HG02763 (cell line): ENCODE data around the gene NRGN.
A peak's percentile ranks its signal among the peaks of the same experiment; 100 is the strongest.

Experiments
- ATAC-seq: cut with Tn5 transposase; IDR thresholded peaks from one replicate; pipeline ENCODE4 v1.9.1; 2021; ENCODE audit warnings: mild to moderate bottlenecking, moderate library complexity; ENCODE audit not compliant: unreplicated experiment

The NRGN gene

DNA sequence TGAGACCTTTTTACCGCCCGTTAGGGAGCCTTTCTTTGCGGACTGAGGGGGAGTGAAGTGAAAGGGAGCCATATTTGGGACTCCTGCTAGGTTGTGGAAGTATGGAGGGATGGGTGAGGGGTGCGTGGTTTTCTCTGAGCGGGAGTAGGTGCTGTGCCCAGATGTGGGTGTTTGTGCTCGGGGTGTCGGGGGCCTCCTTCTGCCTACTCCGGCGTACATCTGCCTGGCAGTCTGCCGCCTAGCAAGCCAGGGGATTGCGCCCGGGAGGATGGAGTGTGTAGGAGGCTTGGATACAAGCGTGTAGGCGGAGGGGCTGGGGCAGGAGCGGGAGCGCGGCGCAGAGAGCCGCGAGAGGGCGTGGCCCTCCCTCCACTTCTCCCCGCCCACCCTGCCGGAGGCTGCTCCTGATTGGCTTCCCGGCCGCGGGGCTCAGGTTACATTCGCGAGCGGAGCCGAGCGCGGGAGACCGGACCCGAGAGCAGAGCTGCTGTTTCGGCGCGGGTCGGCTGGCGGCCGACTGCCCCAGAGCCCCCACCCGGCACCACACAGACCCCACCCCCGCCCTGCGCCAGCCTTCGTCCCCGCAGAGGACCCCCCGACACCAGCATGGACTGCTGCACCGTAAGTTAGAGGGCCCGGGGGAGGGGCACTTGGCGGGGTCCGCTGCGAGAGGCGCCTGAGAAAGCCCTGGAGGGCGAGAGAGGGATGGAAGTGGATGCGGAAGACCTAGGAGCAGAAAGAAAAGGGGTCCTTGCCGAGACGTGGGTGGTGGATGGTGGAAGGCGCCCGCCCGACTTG, at the start of gene NRGN:
Gene NRGN (plus strand): TSS at position 464 of the 798 bp plus-strand sequence. CDS start 143 bp downstream, at position 607.
- peak; percentile 98 for ATAC-seq

DNA sequence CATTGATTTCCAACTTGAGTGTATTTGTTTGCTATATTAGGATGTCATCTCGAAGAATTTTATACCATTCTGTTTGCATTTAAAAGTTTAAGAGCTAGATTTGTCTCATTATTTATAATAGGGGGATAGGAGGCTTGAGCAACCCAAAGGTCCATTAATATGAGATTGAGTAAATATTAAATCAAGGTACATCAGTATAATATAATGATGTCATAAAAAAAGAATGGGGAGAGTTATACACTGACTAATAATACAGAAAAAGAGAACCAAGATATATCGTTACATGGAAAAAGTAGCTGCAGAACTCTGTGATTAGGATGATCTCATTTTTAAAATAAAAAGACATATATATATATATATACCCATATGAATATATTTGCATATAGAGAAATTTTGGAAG, 46.6 kb upstream of the NRGN start:
- ATAC-seq = no peak

DNA sequence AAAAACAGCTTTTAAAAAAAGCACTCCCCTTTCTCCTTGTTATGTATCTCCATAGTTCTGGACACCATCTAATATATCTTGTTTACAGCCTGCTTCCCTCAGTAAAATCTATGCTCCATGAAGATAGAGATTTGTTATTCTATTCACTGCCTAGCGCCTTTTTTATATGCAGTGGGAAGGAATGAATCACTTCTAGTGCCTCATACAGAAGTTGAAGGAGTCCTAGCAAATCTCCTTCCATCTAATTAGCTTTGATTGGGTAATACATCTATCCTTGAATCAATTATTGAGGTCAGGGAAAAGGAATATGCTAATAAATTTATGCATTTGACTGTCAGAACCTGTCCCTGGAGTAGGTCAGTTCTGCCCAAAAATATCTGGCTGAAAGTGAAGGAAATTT, 40.2 kb upstream of the NRGN start:
- no peak for ATAC-seq

DNA sequence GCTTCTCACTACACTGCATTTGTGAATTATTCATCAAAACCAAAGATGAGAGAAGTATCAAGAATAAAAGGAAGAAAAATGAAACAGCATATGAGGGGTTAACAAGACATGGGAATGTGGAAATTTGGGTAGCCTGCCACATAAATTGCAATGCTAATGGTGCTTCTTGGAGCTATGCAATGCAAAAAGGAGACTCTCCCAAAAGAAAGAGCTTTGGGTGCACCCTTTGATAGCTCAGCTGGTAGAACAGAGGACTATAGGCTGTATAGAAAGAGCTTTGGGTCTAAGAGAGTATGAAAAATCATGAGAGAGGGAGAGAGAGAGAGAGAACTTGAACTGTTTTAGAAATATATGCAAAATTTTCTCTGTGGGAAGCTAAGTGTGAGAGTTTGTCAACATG, 39.7 kb upstream of the NRGN start:
- no peak for ATAC-seq

GRCh38 chr11:124707829-124708228, 31.9 kb upstream of the NRGN start:
- ATAC-seq = no peak

- ATAC-seq = no peak
These were observed 27.4 kb upstream of the NRGN start for GRCh38 chr11:124712392-124712791.

DNA sequence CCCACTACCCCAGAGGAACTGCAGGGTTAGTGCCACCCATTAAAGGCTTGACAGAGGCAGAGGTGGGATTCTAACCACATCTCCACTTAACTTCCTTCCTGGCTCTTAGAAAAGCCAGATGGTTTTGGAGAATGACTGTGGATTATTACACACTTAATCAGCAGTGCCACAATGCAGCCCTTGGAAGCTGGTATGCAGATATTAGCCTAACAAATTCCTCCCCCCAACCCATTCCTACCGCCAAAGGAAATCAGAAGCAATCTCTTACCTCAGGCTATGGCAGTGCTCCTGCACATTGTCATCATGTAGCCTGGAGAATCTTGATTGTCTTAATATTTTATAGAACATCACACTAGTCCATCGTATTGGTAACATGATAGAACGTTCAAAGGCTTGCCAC, 23.2 kb upstream of the NRGN start:
- no peak for ATAC-seq

DNA sequence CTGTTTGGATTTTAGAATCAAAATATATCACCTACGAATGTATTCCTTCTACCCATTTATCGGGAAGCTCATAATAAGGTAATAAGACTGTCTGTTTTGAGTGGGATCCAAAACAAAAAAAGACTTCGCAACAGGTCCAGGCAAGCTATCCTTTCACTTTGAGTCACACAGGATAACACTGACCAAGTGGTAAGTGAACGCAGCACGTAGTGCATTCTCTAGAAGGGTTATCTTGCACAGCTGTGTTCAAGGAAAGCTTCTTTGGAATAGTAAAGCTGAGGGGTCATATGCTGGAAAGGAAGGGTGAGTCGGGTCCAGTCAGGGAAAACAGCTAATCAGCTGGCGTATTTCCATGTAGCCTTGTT, 22.3 kb upstream of the NRGN start:
- no peak for ATAC-seq

DNA sequence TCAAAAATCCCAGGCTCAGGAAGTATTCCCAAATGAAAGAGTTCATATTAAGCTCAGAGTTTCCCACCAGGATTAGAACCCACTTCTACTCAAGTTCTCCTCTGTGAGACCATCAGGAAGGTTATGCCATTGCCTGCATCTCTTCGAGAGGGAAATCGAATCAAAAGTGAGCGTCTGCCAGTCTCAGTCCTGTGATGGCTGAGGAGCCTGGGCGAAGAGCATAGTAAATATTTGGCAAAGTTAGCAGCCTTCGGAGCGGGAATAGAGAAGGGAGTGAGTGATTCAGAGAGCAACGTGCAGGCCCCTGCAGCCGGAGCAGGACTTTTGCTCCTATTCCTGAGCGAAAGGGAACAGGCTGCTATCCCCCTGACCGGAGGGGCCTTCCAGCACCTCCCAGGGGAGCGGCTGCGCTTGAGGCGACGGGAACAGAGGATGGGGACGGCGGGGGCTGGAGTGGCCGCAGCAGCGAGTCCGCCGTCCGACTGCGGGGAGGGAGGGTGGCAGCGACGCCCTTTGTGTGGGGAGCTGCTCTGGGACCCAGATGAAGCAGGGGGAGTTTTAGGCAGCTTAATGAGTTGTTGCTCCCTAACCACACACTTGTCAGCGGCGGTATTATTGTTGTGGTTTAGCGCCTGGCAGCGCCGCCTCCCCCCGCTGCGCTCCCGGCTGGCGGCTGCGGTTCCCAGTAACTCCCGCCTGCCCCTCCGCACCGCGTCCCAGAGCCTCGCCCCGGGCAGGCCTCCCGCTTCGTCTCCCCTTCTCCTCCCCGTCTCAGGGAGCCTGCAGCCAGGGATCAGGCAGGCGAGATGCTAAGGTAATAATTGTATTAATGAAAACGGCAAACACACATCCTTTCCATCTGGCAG, 21.7 kb upstream of the NRGN start:
- no peak for ATAC-seq

DNA sequence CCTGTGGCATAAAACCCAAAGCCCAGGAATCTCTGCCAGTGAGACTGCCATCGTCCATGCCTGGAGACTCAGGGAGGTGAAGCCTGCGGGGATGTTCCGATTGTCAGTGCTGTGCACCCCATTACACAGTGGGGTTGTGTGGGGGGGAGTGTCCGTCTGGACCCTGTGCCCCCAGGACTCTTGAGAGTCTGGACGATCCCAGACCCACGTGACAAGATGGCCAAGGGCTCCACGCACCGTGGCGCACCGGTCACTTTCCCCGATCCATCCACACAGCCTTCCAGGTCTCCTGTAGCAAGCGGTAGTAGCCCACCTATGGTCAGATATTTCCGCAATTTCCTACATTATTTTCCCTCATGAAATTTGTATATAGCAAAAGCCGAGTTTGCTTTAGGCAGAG, 20.9 kb upstream of the NRGN start:
- ATAC-seq = no peak

- ATAC-seq = no peak
These were observed 20.2 kb upstream of the NRGN start for GRCh38 chr11:124719534-124719933.

DNA sequence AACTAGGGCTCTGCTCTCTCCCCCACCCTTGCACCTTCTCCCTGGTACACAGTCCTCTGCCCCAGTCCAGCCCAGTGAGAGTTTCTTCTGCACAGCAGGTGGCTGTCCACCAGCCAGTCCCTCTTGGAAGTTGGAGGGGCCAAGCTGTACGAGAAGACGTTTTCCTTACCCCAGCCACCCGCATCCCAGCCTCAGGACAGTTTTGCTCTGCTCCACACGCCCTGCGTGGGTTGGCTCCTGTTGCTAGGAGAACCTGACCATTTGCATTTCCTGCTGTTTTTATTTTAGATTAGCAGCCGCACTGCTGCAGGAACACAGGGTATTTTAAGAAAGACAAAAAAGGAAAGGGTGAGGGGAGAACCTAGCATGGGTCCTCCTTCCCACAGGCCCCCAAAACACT, 17.6 kb upstream of the NRGN start:
- ATAC-seq = no peak

- ATAC-seq = peak; percentile 94
These were observed 14.6 kb upstream of the NRGN start for GRCh38 chr11:124724979-124725718.

- no peak for ATAC-seq
These were observed 14.0 kb upstream of the NRGN start for GRCh38 chr11:124725719-124726105.

- ATAC-seq = no peak
These were observed 12.3 kb upstream of the NRGN start for GRCh38 chr11:124727474-124727873.

DNA sequence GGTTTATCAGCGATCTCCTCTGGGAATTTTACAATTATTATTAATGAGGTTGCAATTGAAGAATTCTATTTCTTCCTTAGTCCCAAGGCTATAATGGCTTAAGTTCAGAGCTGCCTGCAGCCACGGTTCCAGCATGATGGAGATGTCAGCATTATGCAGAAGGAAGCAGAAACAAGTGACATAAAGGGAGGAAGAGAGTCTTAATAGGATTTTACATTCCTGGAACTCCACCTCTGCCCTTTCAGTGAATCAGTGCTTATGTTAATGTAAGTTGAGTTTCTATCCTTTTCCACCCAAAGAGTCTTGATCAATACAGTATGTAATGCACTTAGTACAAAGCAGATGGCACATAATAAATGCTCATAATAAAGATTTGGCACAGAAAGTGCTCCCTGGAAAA, 11.6 kb upstream of the NRGN start:
- ATAC-seq = no peak

GRCh38 chr11:124729571-124729970, 10.2 kb upstream of the NRGN start:
- ATAC-seq = no peak

GRCh38 chr11:124732230-124732629, 7.5 kb upstream of the NRGN start:
- ATAC-seq = no peak

GRCh38 chr11:124736736-124737135, 3.0 kb upstream of the NRGN start:
- no peak for ATAC-seq

DNA sequence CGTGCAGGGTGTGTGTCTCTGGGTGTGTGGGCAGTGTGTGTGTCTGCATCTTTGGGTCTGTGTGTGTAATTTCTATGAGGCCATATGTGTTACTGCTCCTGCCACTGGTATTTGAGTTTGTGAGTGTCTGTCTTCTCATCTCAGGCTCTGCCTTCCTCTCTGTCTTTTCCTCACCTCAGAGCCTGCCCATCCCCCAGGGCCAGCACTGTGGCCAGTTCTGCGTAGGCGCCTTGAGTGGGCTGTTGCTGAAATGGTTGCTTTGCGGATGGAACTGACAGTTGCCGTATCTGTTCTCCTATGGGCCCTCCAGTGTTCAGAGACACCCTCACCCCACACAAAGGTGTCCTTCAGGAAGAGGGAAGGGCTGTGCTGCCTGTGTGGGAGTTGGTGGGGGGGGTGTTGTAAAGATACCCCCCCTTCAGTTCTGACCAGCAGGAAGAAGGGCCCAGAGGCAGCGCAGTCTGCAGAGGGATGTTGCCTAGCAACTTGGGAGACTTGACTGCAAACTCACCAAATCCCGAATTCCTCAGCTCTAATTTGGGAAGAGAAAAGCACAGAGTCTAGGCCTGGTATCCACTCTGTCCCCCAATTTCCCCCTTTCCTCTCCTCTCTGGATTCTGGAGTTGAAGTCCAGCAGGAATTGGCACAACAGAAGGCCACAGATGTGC, 2.0 kb upstream of the NRGN start:
- no peak for ATAC-seq
